Measurements from ENCODE around the gene NDNF.

NDNF gene

GRCh38 chr4:121050300-121050699 is 22.0 kb downstream of the NDNF start:
- TF ChIP-seq, protein P1, sequence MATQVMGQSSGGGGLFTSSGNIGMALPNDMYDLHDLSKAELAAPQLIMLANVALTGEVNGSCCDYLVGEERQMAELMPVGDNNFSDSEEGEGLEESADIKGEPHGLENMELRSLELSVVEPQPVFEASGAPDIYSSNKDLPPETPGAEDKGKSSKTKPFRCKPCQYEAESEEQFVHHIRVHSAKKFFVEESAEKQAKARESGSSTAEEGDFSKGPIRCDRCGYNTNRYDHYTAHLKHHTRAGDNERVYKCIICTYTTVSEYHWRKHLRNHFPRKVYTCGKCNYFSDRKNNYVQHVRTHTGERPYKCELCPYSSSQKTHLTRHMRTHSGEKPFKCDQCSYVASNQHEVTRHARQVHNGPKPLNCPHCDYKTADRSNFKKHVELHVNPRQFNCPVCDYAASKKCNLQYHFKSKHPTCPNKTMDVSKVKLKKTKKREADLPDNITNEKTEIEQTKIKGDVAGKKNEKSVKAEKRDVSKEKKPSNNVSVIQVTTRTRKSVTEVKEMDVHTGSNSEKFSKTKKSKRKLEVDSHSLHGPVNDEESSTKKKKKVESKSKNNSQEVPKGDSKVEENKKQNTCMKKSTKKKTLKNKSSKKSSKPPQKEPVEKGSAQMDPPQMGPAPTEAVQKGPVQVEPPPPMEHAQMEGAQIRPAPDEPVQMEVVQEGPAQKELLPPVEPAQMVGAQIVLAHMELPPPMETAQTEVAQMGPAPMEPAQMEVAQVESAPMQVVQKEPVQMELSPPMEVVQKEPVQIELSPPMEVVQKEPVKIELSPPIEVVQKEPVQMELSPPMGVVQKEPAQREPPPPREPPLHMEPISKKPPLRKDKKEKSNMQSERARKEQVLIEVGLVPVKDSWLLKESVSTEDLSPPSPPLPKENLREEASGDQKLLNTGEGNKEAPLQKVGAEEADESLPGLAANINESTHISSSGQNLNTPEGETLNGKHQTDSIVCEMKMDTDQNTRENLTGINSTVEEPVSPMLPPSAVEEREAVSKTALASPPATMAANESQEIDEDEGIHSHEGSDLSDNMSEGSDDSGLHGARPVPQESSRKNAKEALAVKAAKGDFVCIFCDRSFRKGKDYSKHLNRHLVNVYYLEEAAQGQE (IDR thresholded peaks at IDR 0.05; ENCODE audit: insufficient read depth in 1 of 2, low read depth in 2 of 2, low read length in 2 of 2): no peak
- no peak for TF ChIP-seq POLR2AphosphoS5 (IDR thresholded peaks at IDR 0.05; ENCODE audit: low read depth, low read length)
- TF ChIP-seq FOXP2 (optimal IDR thresholded peaks at IDR 0.05; ENCODE audit: borderline replicate concordance, extremely low read depth, extremely low read length, insufficient read depth): no peak
- no peak for TF ChIP-seq SIN3A (IDR thresholded peaks at IDR 0.05; ENCODE audit: borderline replicate concordance, insufficient read depth, low read length)
- no peak for TF ChIP-seq TAF1 (IDR thresholded peaks at IDR 0.05; ENCODE audit: borderline replicate concordance, insufficient read depth, low read length)

DNA sequence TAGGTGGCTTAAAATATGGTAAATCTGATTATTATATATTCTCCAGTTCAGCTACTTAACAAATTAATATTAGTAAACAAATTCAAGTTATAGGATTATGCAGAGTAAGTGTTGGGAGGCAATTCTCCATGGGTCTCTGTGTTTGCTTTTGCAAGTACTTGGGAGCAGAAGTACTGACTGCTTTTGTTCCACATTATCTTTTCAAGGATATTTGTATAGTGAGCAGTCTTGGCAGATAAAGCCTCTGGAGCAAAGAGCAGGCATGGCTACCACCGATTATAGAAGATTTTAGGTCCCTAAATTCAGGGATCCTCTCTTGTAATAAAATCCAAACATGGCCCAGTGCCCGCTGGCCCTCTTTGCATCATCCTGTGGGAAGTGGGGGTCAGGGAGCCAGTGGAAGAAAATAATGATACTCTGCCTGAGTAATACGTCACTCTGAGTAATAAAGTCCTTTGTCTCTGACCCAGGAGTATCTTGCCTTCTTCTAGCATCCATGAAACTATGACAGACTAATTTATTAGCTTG is 23.2 kb downstream of the NDNF start:
- TF ChIP-seq SIN3A (IDR thresholded peaks at IDR 0.05; ENCODE audit: borderline replicate concordance, insufficient read depth, low read length) (no peak), TAF1 (IDR thresholded peaks at IDR 0.05; ENCODE audit: borderline replicate concordance, insufficient read depth, low read length) (no peak), POLR2AphosphoS5 (IDR thresholded peaks at IDR 0.05; ENCODE audit: low read depth, low read length) (no peak), FOXP2 (optimal IDR thresholded peaks at IDR 0.05; ENCODE audit: borderline replicate concordance, extremely low read depth, extremely low read length, insufficient read depth) (no peak)
- TF ChIP-seq, protein P1 (IDR thresholded peaks at IDR 0.05; ENCODE audit: insufficient read depth in 1 of 2, low read depth in 2 of 2, low read length in 2 of 2): no peak

DNA sequence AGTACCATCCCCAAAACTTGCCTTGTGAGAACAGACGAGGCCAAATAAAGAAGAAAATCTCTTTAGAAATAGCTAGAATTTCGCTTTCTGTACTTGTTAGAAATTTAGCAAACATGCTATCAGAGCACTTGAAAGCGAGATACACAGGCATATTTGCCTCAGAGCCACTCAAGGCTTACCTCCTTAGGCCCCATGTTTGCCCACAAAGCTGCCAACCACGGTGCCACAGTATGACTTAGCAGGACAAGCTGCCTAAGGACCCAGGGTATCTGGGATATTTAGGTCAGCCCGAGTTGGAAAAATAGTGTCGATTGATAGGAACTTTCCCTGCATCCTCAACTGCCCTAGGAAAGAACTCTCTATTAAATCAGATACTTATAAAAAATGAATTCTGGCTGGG is 24.2 kb downstream of the NDNF start:
- TF ChIP-seq FOXP2 (optimal IDR thresholded peaks at IDR 0.05; ENCODE audit: borderline replicate concordance, extremely low read depth, extremely low read length, insufficient read depth) (no peak), TAF1 (IDR thresholded peaks at IDR 0.05; ENCODE audit: borderline replicate concordance, insufficient read depth, low read length) (no peak), POLR2AphosphoS5 (IDR thresholded peaks at IDR 0.05; ENCODE audit: low read depth, low read length) (no peak), SIN3A (IDR thresholded peaks at IDR 0.05; ENCODE audit: borderline replicate concordance, insufficient read depth, low read length) (no peak)
- TF ChIP-seq, protein P1 (IDR thresholded peaks at IDR 0.05; ENCODE audit: insufficient read depth in 1 of 2, low read depth in 2 of 2, low read length in 2 of 2): no peak

- TF ChIP-seq POLR2AphosphoS5 (IDR thresholded peaks at IDR 0.05; ENCODE audit: low read depth, low read length) (no peak), SIN3A (IDR thresholded peaks at IDR 0.05; ENCODE audit: borderline replicate concordance, insufficient read depth, low read length) (no peak), FOXP2 (optimal IDR thresholded peaks at IDR 0.05; ENCODE audit: borderline replicate concordance, extremely low read depth, extremely low read length, insufficient read depth) (no peak)
- TF ChIP-seq, protein P1 (IDR thresholded peaks at IDR 0.05; ENCODE audit: insufficient read depth in 1 of 2, low read depth in 2 of 2, low read length in 2 of 2): no peak
These were observed 30.8 kb downstream of the NDNF start for GRCh38 chr4:121041307-121042090.

Data from PFSK-1 (cell line).